Measurements from ENCODE around the gene CUEDC1. TPM values are rescaled to one million over a fixed set of nuclear protein-coding genes. Genes with fewer than 3 reads are reported as not detected.
A peak's percentile ranks its signal among the peaks of the same experiment; 100 is the strongest.

The CUEDC1 gene
- total and polyA plus RNA-seq, 2 of the 13 experiments (the other 11 are each of a cell fraction or from before 2014, with no cell fraction given): 7.4 to 12.9 TPM

GRCh38 chr17:57902800-57903759 lies 52.1 kb downstream of the CUEDC1 start (continued):
- no peak for TF ChIP-seq USF2 (IDR thresholded peaks at IDR 0.05; ENCODE audit: low read depth, low read length)
- no peak for TF ChIP-seq USF2 (CRISPR knock-in tag; IDR thresholded peaks at IDR 0.05; ENCODE audit: borderline replicate concordance)
- TF ChIP-seq REPIN1 (CRISPR knock-in tag; IDR thresholded peaks at IDR 0.05; ENCODE audit: borderline replicate concordance, low read depth): peak; percentile 64; the same call in 1 of the 2 replicates
- no peak for TF ChIP-seq NONO (IDR thresholded peaks at IDR 0.05)
- TF ChIP-seq NONO (CRISPR knock-in tag; conservative IDR thresholded peaks at IDR 0.05): peak; percentile 75
- TF ChIP-seq ZNF556 (CRISPR knock-in tag; IDR thresholded peaks at IDR 0.05; ENCODE audit: borderline replicate concordance): peak; percentile 85; the same call in 1 of the 2 replicates
- no peak for TF ChIP-seq SNAPC2 (CRISPR knock-in tag; IDR thresholded peaks at IDR 0.05)
- no peak for TF ChIP-seq FOSL1 (CRISPR knock-in tag; IDR thresholded peaks at IDR 0.05; ENCODE audit: borderline replicate concordance)
- no peak for TF ChIP-seq NFAT5 (CRISPR knock-in tag; IDR thresholded peaks at IDR 0.05)
- TF ChIP-seq TFAP4 (IDR thresholded peaks at IDR 0.05; ENCODE audit: borderline replicate concordance, low read depth): peak; percentile 86; the same call in 1 of the 2 replicates
- TF ChIP-seq REL (CRISPR knock-in tag; conservative IDR thresholded peaks at IDR 0.05): no peak
- 0 out of 2 replicates have a peak, but pooled peaks have one; percentile 54 for TF ChIP-seq RFXANK (CRISPR knock-in tag; IDR thresholded peaks at IDR 0.05)
- TF ChIP-seq CEBPG (CRISPR knock-in tag; IDR thresholded peaks at IDR 0.05): peak; percentile 99
- TF ChIP-seq RFX5 (IDR thresholded peaks at IDR 0.05; ENCODE audit: low read depth, low read length): no peak
- TF ChIP-seq TARDBP (CRISPR knock-in tag; IDR thresholded peaks at IDR 0.05): peak; percentile 80; the same call in 1 of the 2 replicates
- TF ChIP-seq ZFY (CRISPR knock-in tag; IDR thresholded peaks at IDR 0.05): peak; percentile 63
- TF ChIP-seq ZNF841 (CRISPR knock-in tag; IDR thresholded peaks at IDR 0.05; ENCODE audit: borderline replicate concordance): no peak
- no peak for TF ChIP-seq ZKSCAN5 (CRISPR knock-in tag; IDR thresholded peaks at IDR 0.05)
- peak; percentile 43; the same call in 1 of the 2 replicates for TF ChIP-seq KAT7 (CRISPR knock-in tag; IDR thresholded peaks at IDR 0.05; ENCODE audit: borderline replicate concordance)
- TF ChIP-seq POLR2AphosphoS2 (IDR thresholded peaks at IDR 0.05; ENCODE audit: low read depth, low read length): no peak
- peak; percentile 39 for TF ChIP-seq CCAR2 (optimal IDR thresholded peaks at IDR 0.05; ENCODE audit: low read depth, low read length)
- TF ChIP-seq ZMYM4 (CRISPR knock-in tag; IDR thresholded peaks at IDR 0.05): no peak
- no peak for TF ChIP-seq DNMT3B (CRISPR knock-in tag; conservative IDR thresholded peaks at IDR 0.05)

Measured in HepG2 (cell line).